OCI-LY1 (cell line): ENCODE data around the gene PDE6A.

ENCODE experiments used
- EZH2 ChIP-seq: fragments of 200-600 bp; sonication (generic), shearing (Covaris generic); IDR thresholded peaks from 2 replicates; pipeline ENCODE4 v1.8.0; 2017; ENCODE audit warnings: borderline replicate concordance, mixed run types, mild to moderate bottlenecking, antibody characterized with exemption, low read length, moderate library complexity, mixed read lengths
- TF ChIP-seq, protein P1 (sequence below): fragments of 200-600 bp; sonication (generic), shearing (Covaris generic); IDR thresholded peaks from 2 replicates; pipeline ENCODE4 v1.5.1; 2017; ENCODE audit warnings: mild to moderate bottlenecking, antibody characterized with exemption, low read length, moderate library complexity, mixed read lengths

DNA sequence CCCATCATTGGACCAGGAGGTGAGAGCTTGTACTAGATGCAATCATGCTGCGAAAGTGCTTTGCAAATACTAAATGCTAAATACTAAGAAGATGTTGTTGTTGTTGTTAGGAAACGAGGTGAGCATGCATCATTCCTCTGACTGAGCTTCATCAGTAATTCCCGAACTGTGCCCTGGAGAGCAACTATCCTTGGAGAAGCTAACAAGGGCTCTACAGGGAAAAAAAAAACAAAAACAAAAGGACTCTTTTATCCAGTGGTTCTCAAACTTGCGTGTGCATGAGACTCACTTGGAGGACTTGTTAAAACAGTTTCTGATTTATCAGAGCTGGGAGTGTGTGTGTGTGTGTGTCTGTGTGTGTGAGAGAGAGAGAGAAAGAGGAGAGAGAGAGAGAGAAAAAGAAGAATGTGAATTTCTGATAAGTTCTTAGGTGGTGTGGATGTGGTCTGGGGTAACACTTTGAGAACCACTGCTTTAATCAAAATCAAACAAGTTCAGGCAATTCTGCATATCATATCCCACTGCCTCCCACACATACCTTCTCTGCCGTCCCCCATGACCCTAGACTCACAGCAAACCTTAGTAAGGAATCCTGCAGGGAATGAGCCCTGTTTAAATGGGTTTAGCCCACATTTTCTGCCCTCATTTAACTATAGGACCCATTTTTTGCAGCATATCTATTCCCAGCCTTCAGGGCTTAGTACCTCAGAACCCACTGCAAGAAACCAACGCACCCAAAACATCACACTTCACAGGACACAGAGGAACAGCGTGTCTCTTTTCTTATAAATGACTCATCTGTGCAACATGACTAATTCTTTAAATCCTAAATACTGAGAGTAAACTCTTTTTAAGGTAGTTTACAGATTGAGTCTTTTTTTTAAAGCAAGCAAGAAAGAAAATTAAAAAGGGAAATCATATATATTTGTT, 48.9 kb downstream of the PDE6A start:
- no peak for TF ChIP-seq EZH2
- TF ChIP-seq, protein P1, sequence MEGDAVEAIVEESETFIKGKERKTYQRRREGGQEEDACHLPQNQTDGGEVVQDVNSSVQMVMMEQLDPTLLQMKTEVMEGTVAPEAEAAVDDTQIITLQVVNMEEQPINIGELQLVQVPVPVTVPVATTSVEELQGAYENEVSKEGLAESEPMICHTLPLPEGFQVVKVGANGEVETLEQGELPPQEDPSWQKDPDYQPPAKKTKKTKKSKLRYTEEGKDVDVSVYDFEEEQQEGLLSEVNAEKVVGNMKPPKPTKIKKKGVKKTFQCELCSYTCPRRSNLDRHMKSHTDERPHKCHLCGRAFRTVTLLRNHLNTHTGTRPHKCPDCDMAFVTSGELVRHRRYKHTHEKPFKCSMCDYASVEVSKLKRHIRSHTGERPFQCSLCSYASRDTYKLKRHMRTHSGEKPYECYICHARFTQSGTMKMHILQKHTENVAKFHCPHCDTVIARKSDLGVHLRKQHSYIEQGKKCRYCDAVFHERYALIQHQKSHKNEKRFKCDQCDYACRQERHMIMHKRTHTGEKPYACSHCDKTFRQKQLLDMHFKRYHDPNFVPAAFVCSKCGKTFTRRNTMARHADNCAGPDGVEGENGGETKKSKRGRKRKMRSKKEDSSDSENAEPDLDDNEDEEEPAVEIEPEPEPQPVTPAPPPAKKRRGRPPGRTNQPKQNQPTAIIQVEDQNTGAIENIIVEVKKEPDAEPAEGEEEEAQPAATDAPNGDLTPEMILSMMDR, result no peak
